ENCODE results near the gene MAFG. TPM values are rescaled to one million over a fixed set of nuclear protein-coding genes. Genes with fewer than 3 reads are reported as not detected.

The MAFG gene
- total and polyA plus RNA-seq, 2 of the 13 experiments (the other 11 are each of a cell fraction or from before 2014, with no cell fraction given), result 14.5 to 20.0 TPM

DNA sequence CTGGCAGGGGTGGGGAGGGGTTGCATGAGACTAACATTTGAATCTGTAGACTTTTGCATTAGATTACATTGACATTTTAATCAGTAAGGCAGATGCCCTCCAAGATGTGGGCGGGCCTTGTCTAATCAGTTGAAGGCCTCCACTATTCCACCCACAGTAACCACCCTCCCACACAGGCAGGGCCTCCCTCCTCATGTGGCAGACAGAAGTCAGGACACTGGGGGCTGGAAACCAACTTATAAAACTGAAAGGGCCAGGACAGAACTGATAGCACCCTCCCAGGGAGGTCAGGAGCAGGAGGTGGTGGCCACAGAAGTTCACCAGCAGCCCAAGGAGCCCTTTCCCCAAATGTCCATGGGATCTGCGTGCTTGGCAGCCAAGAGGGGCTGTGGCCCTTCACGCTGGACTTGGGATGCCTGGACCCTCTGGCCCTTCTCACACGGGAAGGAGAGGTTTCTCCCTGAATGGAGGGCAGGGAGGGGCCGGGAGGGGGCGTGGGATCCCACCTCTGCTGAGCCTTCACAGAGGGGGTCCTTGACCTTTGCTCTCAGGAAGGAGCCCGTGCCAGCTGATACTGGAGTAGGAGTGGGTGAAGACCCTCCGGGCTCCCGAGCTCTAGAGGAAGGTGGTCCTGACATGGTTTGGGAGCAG lies 4.9 kb upstream of the MAFG start (continued):
- TF ChIP-seq, protein P1, sequence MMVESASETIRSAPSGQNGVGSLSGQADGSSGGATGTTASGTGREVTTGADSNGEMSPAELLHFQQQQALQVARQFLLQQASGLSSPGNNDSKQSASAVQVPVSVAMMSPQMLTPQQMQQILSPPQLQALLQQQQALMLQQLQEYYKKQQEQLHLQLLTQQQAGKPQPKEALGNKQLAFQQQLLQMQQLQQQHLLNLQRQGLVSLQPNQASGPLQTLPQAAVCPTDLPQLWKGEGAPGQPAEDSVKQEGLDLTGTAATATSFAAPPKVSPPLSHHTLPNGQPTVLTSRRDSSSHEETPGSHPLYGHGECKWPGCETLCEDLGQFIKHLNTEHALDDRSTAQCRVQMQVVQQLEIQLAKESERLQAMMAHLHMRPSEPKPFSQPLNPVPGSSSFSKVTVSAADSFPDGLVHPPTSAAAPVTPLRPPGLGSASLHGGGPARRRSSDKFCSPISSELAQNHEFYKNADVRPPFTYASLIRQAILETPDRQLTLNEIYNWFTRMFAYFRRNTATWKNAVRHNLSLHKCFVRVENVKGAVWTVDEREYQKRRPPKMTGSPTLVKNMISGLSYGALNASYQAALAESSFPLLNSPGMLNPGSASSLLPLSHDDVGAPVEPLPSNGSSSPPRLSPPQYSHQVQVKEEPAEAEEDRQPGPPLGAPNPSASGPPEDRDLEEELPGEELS (CRISPR knock-in tag; IDR thresholded peaks at IDR 0.05), result no peak
- TF ChIP-seq SOX6 (IDR thresholded peaks at IDR 0.05) (no peak), SOX6 (CRISPR knock-in tag; IDR thresholded peaks at IDR 0.05) (no peak), CBX2 (IDR thresholded peaks at IDR 0.05; ENCODE audit: low read depth, low read length) (no peak), CBX2 (CRISPR knock-in tag; IDR thresholded peaks at IDR 0.05; ENCODE audit: low read depth) (no peak), ZC3H13 (CRISPR knock-in tag; IDR thresholded peaks at IDR 0.05) (peak; percentile 72; the same call in 1 of the 2 replicates), HNF4A (CRISPR knock-in tag; IDR thresholded peaks at IDR 0.05) (peak; percentile 18; the same call in 1 of the 2 replicates), CCAR2 (optimal IDR thresholded peaks at IDR 0.05; ENCODE audit: low read depth, low read length) (no peak), ZNF782 (CRISPR knock-in tag; IDR thresholded peaks at IDR 0.05; ENCODE audit: borderline replicate concordance) (no peak), POLR2AphosphoS5 (IDR thresholded peaks at IDR 0.05; ENCODE audit: low read depth, low read length) (peak; percentile 2), ZC3H4 (CRISPR knock-in tag; IDR thresholded peaks at IDR 0.05; ENCODE audit: borderline replicate concordance) (no peak), CEBPG (CRISPR knock-in tag; IDR thresholded peaks at IDR 0.05) (no peak), ZNF207 (IDR thresholded peaks at IDR 0.05; ENCODE audit: borderline replicate concordance) (no peak), NFIB (CRISPR knock-in tag; IDR thresholded peaks at IDR 0.05; ENCODE audit: borderline replicate concordance) (no peak), GLI4 (CRISPR knock-in tag; IDR thresholded peaks at IDR 0.05; ENCODE audit: borderline replicate concordance) (no peak), ZNF468 (CRISPR knock-in tag; IDR thresholded peaks at IDR 0.05) (no peak), MATR3 (CRISPR knock-in tag; IDR thresholded peaks at IDR 0.05) (no peak), ZNF713 (CRISPR knock-in tag; IDR thresholded peaks at IDR 0.05) (no peak), ZNF501 (CRISPR knock-in tag; IDR thresholded peaks at IDR 0.05) (no peak), PRPF4 (IDR thresholded peaks at IDR 0.05; ENCODE audit: low read depth, low read length, poor library complexity, severe bottlenecking) (no peak), SIN3A (IDR thresholded peaks at IDR 0.05; ENCODE audit: borderline replicate concordance, low read depth, low read length) (no peak), ZNF780A (CRISPR knock-in tag; IDR thresholded peaks at IDR 0.05) (0 out of 2 replicates have a peak, but pooled peaks have one; percentile 1), ZNF10 (CRISPR knock-in tag; IDR thresholded peaks at IDR 0.05; ENCODE audit: borderline replicate concordance, low read depth) (no peak), ZNF225 (CRISPR knock-in tag; IDR thresholded peaks at IDR 0.05) (no peak)
- TF ChIP-seq, protein P2, sequence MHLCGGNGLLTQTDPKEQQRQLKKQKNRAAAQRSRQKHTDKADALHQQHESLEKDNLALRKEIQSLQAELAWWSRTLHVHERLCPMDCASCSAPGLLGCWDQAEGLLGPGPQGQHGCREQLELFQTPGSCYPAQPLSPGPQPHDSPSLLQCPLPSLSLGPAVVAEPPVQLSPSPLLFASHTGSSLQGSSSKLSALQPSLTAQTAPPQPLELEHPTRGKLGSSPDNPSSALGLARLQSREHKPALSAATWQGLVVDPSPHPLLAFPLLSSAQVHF (CRISPR knock-in tag; IDR thresholded peaks at IDR 0.05), result no peak
- TF ChIP-seq, protein P3, sequence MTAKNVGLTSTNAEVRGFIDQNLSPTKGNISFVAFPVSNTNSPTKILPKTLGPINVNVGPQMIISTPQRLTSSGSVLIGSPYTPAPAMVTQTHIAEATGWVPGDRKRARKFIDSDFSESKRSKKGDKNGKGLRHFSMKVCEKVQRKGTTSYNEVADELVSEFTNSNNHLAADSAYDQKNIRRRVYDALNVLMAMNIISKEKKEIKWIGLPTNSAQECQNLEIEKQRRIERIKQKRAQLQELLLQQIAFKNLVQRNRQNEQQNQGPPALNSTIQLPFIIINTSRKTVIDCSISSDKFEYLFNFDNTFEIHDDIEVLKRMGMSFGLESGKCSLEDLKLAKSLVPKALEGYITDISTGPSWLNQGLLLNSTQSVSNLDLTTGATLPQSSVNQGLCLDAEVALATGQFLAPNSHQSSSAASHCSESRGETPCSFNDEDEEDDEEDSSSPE (CRISPR knock-in tag; IDR thresholded peaks at IDR 0.05), result no peak
- TF ChIP-seq, protein P4, sequence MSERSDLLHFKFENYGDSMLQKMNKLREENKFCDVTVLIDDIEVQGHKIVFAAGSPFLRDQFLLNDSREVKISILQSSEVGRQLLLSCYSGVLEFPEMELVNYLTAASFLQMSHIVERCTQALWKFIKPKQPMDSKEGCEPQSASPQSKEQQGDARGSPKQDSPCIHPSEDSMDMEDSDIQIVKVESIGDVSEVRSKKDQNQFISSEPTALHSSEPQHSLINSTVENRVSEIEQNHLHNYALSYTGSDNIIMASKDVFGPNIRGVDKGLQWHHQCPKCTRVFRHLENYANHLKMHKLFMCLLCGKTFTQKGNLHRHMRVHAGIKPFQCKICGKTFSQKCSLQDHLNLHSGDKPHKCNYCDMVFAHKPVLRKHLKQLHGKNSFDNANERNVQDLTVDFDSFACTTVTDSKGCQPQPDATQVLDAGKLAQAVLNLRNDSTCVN (CRISPR knock-in tag; IDR thresholded peaks at IDR 0.05; ENCODE audit: borderline replicate concordance), result no peak

All from HepG2 (cell line).